ENCODE results near the gene ULK4. TPM values are rescaled to one million over a fixed set of nuclear protein-coding genes. Genes with fewer than 3 reads are reported as not detected.

The ULK4 gene
- total RNA-seq, 1 donor from 2014 or later, result 18.4 TPM

- no peak for DNase-seq (ENCODE audit: low spot score)
These were observed 763.9 kb downstream of the ULK4 start for GRCh38 chr3:41198046-41198445.

Other genes starting within 250 kb of the ULK4 start
- gene TRAK1, start 129.3 kb upstream of the ULK4 start, total RNA-seq, result 142 TPM